HepG2 (cell line): ENCODE measurements around the gene ING2. TPM values are rescaled to one million over a fixed set of nuclear protein-coding genes. Genes with fewer than 3 reads are reported as not detected.

Experiments
- ATAC-seq: fragments of 200-7000 bp; cut with Tn5 transposase; 3 replicates; pipeline ENCODE4 v1.9.1; 2020; ENCODE audit warnings: mild to moderate bottlenecking, moderate library complexity
- BruUV-seq: library from RNA; stranded (reverse); fragments of 400-500 nt; replicated peaks from 2 replicates; lab custom pipeline; 2021; lab: Mats Ljungman, UMichigan
- CTCF ChIA-PET: fragments of 300-600 bp; formaldehyde crosslinking; extraction: SDS; loops from one replicate; lab custom pipeline; 2021; ENCODE audit warnings: low total read pairs, inconsistent platforms, low intra/inter-chr PET ratio; lab: Yijun Ruan, JAX
- POLR2A ChIA-PET: fragments of 350-600 bp; sonication (Branson Sonifier 250); formaldehyde crosslinking; loops from one replicate; lab custom pipeline; 2020; ENCODE audit warnings: antibody characterized with exemption, inconsistent platforms; lab: Yijun Ruan, JAX
- DNase-seq: peaks from one replicate; pipeline ENCODE4 v3.0.0-alpha.2; 2015; ENCODE audit warnings: low spot score
- FAIRE-seq: peaks from 3 replicates; lab custom pipeline; 2011; peaks lifted over from hg19 to GRCh38; lab: Jason Lieb, UNC
- H2AFZ ChIP-seq: one replicate; pipeline ENCODE4 v1.6.1; 2011; ENCODE audit warnings: low read length, inconsistent platforms
- H3K27ac ChIP-seq: fragments of 300-600 bp; 3 replicates; pipeline ENCODE4 v1.8.0; 2011; ENCODE audit warnings: mixed run types, mild to moderate bottlenecking, mixed read lengths, low read length, inconsistent platforms; ENCODE audit not compliant: insufficient read depth; ENCODE audit errors: extremely low read length
- H3K27me3 ChIP-seq, 2 experiments: fragments of 200-600 bp in 1 of 2; 2 replicates in 1 of 2; 3 replicates in 1 of 2; pipeline versions ENCODE4 v1.6.0 to v1.8.0; 2011; ENCODE audit warnings: low read length in 2 of 2, mild to moderate bottlenecking in 2 of 2, moderate library complexity in 2 of 2, inconsistent platforms in 1 of 2; ENCODE audit not compliant: insufficient read depth in 2 of 2, control insufficient read depth in 1 of 2
- H3K36me3 ChIP-seq, 2 experiments: fragments of 200-600 bp in 1 of 2; replicated peaks in 1 of 2; 2 replicates in 1 of 2; 3 replicates in 1 of 2; pipeline versions ENCODE4 v1.5.1 to v1.8.0; 2011; ENCODE audit warnings: low read length in 2 of 2, inconsistent platforms in 1 of 2; ENCODE audit not compliant: insufficient read depth in 2 of 2, control insufficient read depth in 1 of 2
- H3K4me1 ChIP-seq: 2 replicates; pipeline ENCODE4 v1.5.1; 2012; ENCODE audit warnings: low read length, inconsistent platforms; ENCODE audit not compliant: insufficient read depth
- H3K4me2 ChIP-seq: 2 replicates; pipeline ENCODE4 v1.6.0; 2011; ENCODE audit warnings: low read depth, low read length, inconsistent platforms
- H3K4me3 ChIP-seq, 3 experiments: fragments of 200-600 bp in 1 of 3; sonication (generic), shearing (Covaris generic) in 1 of 3; replicated peaks in 1 of 3; 2 replicates each; pipeline ENCODE4 v1.5.1; 2011 to 2016; ENCODE audit warnings: low read length in 3 of 3, inconsistent platforms in 2 of 3, low read depth in 2 of 3, mild to moderate bottlenecking in 2 of 3, control low read depth in 1 of 3, mixed read lengths in 1 of 3; ENCODE audit not compliant: insufficient read depth in 1 of 3
- H3K79me2 ChIP-seq: one replicate; pipeline ENCODE4 v1.6.1; 2011; ENCODE audit warnings: low read length, inconsistent platforms; ENCODE audit not compliant: insufficient read depth
- H3K9ac ChIP-seq: 2 replicates; pipeline ENCODE4 v1.6.0; 2011; ENCODE audit warnings: mild to moderate bottlenecking, low read depth, low read length, inconsistent platforms; ENCODE audit not compliant: insufficient read depth
- H3K9me3 ChIP-seq: 2 replicates; pipeline ENCODE4 v1.5.1; 2012; ENCODE audit warnings: mild to moderate bottlenecking, low read length
- H4K20me1 ChIP-seq: 2 replicates; pipeline ENCODE4 v1.6.0; 2011; ENCODE audit warnings: inconsistent platforms, mild to moderate bottlenecking, low read length, moderate library complexity; ENCODE audit not compliant: insufficient read depth
- CREB1 ChIP-seq, 2 experiments: fragments of 450-650 bp in 1 of 2; IDR thresholded peaks; 2 replicates each; pipeline ENCODE4 v1.6.1; 2016 to 2017; ENCODE audit warnings: control low read depth in 1 of 2, mild to moderate bottlenecking in 1 of 2, missing compliant biosample characterization in 1 of 2, missing genetic modification characterization in 1 of 2
- PHB2 ChIP-seq: fragments of 450-650 bp; IDR thresholded peaks from 2 replicates; pipeline ENCODE4 v1.6.1; 2018; ENCODE audit not compliant: partially characterized antibody
- PRMT3 ChIP-seq: sonication (generic); formaldehyde crosslinking; IDR thresholded peaks from 2 replicates; pipeline ENCODE4 v1.8.1; 2022; ENCODE audit warnings: low read depth, mild to moderate bottlenecking, moderate library complexity, missing genetic modification reagents, borderline replicate concordance
- YY1 ChIP-seq: IDR thresholded peaks from 2 replicates; pipeline ENCODE4 v1.6.1; 2011; ENCODE audit warnings: low read length, low read depth, moderate library complexity, mild to moderate bottlenecking; ENCODE audit not compliant: insufficient read depth, insufficient replicate concordance
- ZSCAN12 ChIP-seq: sonication (generic); formaldehyde crosslinking; IDR thresholded peaks from 2 replicates; pipeline ENCODE4 v1.9.0; 2021; ENCODE audit warnings: mild to moderate bottlenecking, missing genetic modification reagents
- WGBS: methylation state at CpG from one replicate; pipeline ENCODE4 v1.1.6; 2017; ENCODE audit warnings: low lambda C conversion rate; 5-methylcytosine and 5-hydroxymethylcytosine counted together
- in situ Hi-C: cut with HindIII; loops from 2 replicates; pipeline ENCODE4 v1.10.0; 2017; ENCODE audit warnings: low pct_unique_long_range_greater_than_20kb; ENCODE audit not compliant: extremely low pct_ligation_motif_present
- intact Hi-C: fragments of 100-400 bp; cut with micrococcal nuclease; formaldehyde crosslinking; loops from one replicate; pipeline ENCODE4 v1.10.0; 2022; ENCODE audit not compliant: unreplicated experiment
- polyA plus RNA-seq, 8 experiments: library from polyadenylated mRNA; depleted of rRNA in 3 of 8; stranded (reverse) in 7 of 8; unstranded in 1 of 8; fragments of >200 nt; fragmentation: Illumina TruSeq in 4 of 8; extraction: Trizol in 4 of 8; gene quantifications; 2 replicates each; pipeline versions ENCODE4 v1.2.1 to v1.2.3, GENCODE V29; 2011 to 2016; ENCODE audit warnings: low read depth in 4 of 8, missing spikeins in 1 of 8, mixed read lengths in 1 of 8; ENCODE audit not compliant: insufficient read depth in 1 of 8
- total RNA-seq, 5 experiments: library from RNA; depleted of rRNA; stranded (reverse); fragments of >200 nt; fragmentation: Illumina TruSeq; extraction: Trizol; gene quantifications; 2 replicates each; pipeline ENCODE4 v1.2.3, GENCODE V29; 2016; ENCODE audit warnings: low read depth in 1 of 5
- TF ChIP-seq, protein P1 (sequence below): conservative IDR thresholded peaks from 2 replicates; pipeline ENCODE4 v1.6.1; 2018; ENCODE audit warnings: missing genetic modification reagents
- TF ChIP-seq, protein P2 (sequence below): sonication (generic); formaldehyde crosslinking; IDR thresholded peaks from 2 replicates; pipeline ENCODE4 v1.4.0; 2020; ENCODE audit warnings: missing genetic modification reagents
- TF ChIP-seq, protein P3 (sequence below): IDR thresholded peaks from 2 replicates; pipeline ENCODE4 v1.6.1; 2016; ENCODE audit warnings: low read depth, missing genetic modification reagents, missing compliant biosample characterization
- TF ChIP-seq, protein P4 (sequence below): sonication (generic); formaldehyde crosslinking; IDR thresholded peaks from 2 replicates; pipeline ENCODE4 v1.5.0; 2020; ENCODE audit warnings: mild to moderate bottlenecking, missing genetic modification reagents
- TF ChIP-seq, protein P5 (sequence below): sonication (generic); formaldehyde crosslinking; IDR thresholded peaks from 2 replicates; pipeline ENCODE4 v1.4.0; 2020; ENCODE audit warnings: missing genetic modification reagents

ING2 gene
- total and polyA plus RNA-seq, 2 of the 13 experiments (the other 11 are each of a cell fraction or from before 2014, with no cell fraction given) = 6.6 to 12.4 TPM

DNA sequence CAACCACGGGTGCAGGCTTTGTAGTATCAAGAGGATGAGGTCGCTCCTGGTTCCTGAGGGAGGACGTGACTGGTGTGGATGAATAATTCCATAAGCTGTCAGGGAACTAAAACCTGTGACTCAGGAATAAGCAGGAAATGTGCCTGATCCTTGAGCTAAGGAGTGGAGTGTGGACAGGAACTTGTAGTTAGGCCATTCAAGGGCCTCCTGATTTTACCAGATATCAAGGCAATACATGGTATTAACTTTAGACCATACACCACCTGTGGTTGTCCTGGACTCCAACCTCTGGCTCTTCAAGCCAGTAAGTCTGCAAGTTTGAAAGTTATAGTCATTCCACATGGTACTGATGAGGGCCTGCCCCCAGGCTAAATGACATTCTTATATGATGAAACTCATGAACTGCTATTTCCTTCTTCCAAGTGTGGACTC is 12.1 kb upstream of the ING2 start:
- Histone ChIP-seq H4K20me1 (no peaks in the 10 kb centered on the region), H3K27me3 (no peaks in the 10 kb centered on the region), H3K27ac (no peak overlapping the region), H3K79me2 (no peaks in the 10 kb centered on the region), H3K4me1 (no peaks in the 10 kb centered on the region), H3K9me3 (no peaks in the 10 kb centered on the region), H3K9ac (no peak overlapping the region), H3K36me3 (no peaks in the 10 kb centered on the region), H3K4me2 (no peak overlapping the region), H2AFZ (no peak overlapping the region), H3K4me3 (no peak overlapping the region)
- CTCF ChIA-PET = no interaction called here
- POLR2A ChIA-PET = no interaction called here
- no peak for ATAC-seq
- BruUV-seq = no TSS peak
- intact Hi-C loops = no loop called here
- DNase-seq = no peak
- in situ Hi-C loops = no loop called here
- 58% methylated on average over 3 of the region's 3 CpGs for WGBS
- FAIRE-seq = no peak
- no peak for TF ChIP-seq PHB2
- TF ChIP-seq, protein P1, sequence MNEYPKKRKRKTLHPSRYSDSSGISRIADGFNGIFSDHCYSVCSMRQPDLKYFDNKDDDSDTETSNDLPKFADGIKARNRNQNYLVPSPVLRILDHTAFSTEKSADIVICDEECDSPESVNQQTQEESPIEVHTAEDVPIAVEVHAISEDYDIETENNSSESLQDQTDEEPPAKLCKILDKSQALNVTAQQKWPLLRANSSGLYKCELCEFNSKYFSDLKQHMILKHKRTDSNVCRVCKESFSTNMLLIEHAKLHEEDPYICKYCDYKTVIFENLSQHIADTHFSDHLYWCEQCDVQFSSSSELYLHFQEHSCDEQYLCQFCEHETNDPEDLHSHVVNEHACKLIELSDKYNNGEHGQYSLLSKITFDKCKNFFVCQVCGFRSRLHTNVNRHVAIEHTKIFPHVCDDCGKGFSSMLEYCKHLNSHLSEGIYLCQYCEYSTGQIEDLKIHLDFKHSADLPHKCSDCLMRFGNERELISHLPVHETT (CRISPR knock-in tag) = no peak
- no peak for TF ChIP-seq YY1
- TF ChIP-seq, protein P2, sequence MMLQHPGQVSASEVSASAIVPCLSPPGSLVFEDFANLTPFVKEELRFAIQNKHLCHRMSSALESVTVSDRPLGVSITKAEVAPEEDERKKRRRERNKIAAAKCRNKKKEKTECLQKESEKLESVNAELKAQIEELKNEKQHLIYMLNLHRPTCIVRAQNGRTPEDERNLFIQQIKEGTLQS = no peak
- TF ChIP-seq, protein P3, sequence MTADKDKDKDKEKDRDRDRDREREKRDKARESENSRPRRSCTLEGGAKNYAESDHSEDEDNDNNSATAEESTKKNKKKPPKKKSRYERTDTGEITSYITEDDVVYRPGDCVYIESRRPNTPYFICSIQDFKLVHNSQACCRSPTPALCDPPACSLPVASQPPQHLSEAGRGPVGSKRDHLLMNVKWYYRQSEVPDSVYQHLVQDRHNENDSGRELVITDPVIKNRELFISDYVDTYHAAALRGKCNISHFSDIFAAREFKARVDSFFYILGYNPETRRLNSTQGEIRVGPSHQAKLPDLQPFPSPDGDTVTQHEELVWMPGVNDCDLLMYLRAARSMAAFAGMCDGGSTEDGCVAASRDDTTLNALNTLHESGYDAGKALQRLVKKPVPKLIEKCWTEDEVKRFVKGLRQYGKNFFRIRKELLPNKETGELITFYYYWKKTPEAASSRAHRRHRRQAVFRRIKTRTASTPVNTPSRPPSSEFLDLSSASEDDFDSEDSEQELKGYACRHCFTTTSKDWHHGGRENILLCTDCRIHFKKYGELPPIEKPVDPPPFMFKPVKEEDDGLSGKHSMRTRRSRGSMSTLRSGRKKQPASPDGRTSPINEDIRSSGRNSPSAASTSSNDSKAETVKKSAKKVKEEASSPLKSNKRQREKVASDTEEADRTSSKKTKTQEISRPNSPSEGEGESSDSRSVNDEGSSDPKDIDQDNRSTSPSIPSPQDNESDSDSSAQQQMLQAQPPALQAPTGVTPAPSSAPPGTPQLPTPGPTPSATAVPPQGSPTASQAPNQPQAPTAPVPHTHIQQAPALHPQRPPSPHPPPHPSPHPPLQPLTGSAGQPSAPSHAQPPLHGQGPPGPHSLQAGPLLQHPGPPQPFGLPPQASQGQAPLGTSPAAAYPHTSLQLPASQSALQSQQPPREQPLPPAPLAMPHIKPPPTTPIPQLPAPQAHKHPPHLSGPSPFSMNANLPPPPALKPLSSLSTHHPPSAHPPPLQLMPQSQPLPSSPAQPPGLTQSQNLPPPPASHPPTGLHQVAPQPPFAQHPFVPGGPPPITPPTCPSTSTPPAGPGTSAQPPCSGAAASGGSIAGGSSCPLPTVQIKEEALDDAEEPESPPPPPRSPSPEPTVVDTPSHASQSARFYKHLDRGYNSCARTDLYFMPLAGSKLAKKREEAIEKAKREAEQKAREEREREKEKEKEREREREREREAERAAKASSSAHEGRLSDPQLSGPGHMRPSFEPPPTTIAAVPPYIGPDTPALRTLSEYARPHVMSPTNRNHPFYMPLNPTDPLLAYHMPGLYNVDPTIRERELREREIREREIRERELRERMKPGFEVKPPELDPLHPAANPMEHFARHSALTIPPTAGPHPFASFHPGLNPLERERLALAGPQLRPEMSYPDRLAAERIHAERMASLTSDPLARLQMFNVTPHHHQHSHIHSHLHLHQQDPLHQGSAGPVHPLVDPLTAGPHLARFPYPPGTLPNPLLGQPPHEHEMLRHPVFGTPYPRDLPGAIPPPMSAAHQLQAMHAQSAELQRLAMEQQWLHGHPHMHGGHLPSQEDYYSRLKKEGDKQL (CRISPR knock-in tag) = no peak
- TF ChIP-seq, protein P4, sequence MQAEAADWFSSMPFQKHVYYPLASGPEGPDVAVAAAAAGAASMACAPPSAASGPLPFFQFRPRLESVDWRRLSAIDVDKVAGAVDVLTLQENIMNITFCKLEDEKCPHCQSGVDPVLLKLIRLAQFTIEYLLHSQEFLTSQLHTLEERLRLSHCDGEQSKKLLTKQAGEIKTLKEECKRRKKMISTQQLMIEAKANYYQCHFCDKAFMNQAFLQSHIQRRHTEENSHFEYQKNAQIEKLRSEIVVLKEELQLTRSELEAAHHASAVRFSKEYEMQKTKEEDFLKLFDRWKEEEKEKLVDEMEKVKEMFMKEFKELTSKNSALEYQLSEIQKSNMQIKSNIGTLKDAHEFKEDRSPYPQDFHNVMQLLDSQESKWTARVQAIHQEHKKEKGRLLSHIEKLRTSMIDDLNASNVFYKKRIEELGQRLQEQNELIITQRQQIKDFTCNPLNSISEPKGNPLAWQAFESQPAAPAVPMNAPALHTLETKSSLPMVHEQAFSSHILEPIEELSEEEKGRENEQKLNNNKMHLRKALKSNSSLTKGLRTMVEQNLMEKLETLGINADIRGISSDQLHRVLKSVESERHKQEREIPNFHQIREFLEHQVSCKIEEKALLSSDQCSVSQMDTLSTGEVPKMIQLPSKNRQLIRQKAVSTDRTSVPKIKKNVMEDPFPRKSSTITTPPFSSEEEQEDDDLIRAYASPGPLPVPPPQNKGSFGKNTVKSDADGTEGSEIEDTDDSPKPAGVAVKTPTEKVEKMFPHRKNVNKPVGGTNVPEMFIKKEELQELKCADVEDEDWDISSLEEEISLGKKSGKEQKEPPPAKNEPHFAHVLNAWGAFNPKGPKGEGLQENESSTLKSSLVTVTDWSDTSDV (CRISPR knock-in tag) = no peak
- TF ChIP-seq PRMT3 = no peak
- no peak for TF ChIP-seq CREB1 (IDR thresholded peaks at IDR 0.05)
- TF ChIP-seq CREB1 (CRISPR knock-in tag; IDR thresholded peaks at IDR 0.05) = no peak
- TF ChIP-seq, protein P5, sequence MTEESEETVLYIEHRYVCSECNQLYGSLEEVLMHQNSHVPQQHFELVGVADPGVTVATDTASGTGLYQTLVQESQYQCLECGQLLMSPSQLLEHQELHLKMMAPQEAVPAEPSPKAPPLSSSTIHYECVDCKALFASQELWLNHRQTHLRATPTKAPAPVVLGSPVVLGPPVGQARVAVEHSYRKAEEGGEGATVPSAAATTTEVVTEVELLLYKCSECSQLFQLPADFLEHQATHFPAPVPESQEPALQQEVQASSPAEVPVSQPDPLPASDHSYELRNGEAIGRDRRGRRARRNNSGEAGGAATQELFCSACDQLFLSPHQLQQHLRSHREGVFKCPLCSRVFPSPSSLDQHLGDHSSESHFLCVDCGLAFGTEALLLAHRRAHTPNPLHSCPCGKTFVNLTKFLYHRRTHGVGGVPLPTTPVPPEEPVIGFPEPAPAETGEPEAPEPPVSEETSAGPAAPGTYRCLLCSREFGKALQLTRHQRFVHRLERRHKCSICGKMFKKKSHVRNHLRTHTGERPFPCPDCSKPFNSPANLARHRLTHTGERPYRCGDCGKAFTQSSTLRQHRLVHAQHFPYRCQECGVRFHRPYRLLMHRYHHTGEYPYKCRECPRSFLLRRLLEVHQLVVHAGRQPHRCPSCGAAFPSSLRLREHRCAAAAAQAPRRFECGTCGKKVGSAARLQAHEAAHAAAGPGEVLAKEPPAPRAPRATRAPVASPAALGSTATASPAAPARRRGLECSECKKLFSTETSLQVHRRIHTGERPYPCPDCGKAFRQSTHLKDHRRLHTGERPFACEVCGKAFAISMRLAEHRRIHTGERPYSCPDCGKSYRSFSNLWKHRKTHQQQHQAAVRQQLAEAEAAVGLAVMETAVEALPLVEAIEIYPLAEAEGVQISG (CRISPR knock-in tag) = no peak
- TF ChIP-seq ZSCAN12 (CRISPR knock-in tag) = no peak
